ENCODE data around the gene SPRN.
"Not testable (repeated sequence)": the region's sequence is repeated elsewhere in the genome, so short reads cannot be mapped to it uniquely, and the experiment has no call there.

SPRN gene

GRCh38 chr10:133445751-133446708 lies 21.6 kb upstream of the SPRN start:
- no peak overlapping the region for H3K4me3 ChIP-seq (ENCODE audit: low read length)
- WGBS (ENCODE audit: insufficient coverage, insufficient read length): no CpG with 5 or more reads among the region's 80 CpGs
- no peaks in the 10 kb centered on the region; the same call in 1 of the 2 replicates for H3K36me3 ChIP-seq (ENCODE audit: control insufficient read depth, insufficient read depth, low read length)
- H3K4me1 ChIP-seq (ENCODE audit: control insufficient read depth, insufficient read depth, low read length): no peaks in the 10 kb centered on the region; the same call in 1 of the 2 replicates
- no peak overlapping the region for H3K27ac ChIP-seq (ENCODE audit: low read length)
- DNase-seq (ENCODE audit: low read depth, low spot score): no peak
- H3K9me3 ChIP-seq (ENCODE audit: control insufficient read depth, insufficient read depth, low read length): peaks cover 22% of the 10 kb centered on the region
- H3K27me3 ChIP-seq (ENCODE audit: control insufficient read depth, insufficient read depth, low read length): no peaks in the 10 kb centered on the region

GRCh38 chr10:133445268-133445732 lies 20.9 kb upstream of the SPRN start:
- Histone ChIP-seq H3K4me3 (ENCODE audit: low read length) (no peak overlapping the region), H3K4me1 (ENCODE audit: control insufficient read depth, insufficient read depth, low read length) (no peaks in the 10 kb centered on the region; the same call in 1 of the 2 replicates), H3K9me3 (ENCODE audit: control insufficient read depth, insufficient read depth, low read length) (peaks cover 28% of the 10 kb centered on the region), H3K36me3 (ENCODE audit: control insufficient read depth, insufficient read depth, low read length) (no peaks in the 10 kb centered on the region; the same call in 1 of the 2 replicates), H3K27me3 (ENCODE audit: control insufficient read depth, insufficient read depth, low read length) (no peaks in the 10 kb centered on the region), H3K27ac (ENCODE audit: low read length) (no peak overlapping the region)
- WGBS (ENCODE audit: insufficient coverage, insufficient read length): no CpG with 5 or more reads among the region's 22 CpGs
- DNase-seq (ENCODE audit: low read depth, low spot score): no peak

DNA sequence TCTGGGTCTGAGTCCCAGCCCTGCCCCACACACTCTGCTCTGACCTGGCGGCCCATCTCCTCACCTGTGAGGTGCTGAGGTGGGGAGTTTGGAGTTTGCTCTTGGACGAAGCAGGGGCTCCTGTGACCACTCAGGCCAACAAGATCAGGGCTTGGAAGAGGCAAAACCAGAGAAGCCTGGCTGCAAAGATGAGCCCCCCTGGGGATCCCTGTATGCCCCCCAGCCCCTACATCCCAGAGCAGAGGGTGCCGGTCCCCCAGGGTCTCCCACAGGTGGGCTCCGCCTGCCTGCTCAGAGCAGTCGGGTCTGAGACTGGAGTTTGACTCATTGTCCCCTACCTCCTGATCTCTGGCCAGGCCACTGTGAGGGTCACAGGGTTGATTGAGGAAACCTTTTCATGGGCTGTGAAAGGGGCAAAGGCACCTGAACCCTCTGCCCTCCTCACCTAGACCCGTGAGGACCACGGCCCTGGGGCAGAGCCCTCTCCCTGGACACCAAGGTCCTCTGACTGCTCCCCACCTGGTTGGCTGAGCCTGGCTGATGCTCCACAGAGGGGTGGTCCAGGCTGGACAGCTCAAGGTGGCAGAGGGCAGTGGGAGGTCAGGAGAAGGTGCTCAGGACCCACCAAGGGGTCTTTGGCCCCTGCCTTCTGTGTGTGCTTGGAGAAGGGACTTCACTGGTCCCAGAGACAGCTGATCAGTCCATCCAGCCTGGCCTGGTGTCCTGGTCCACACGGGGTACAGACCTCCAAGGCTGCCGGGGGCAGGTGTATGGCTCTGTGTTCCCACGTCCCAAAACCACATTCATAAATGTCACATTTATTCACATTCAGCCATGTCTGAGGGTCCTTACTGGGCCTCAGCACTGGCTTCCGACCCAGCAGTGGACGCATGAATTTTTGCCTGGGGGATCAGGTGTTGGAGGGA lies 20.2 kb upstream of the SPRN start:
- no peak for DNase-seq (ENCODE audit: low read depth, low spot score)
- Histone ChIP-seq H3K4me3 (ENCODE audit: low read length) (no peak overlapping the region), H3K27ac (ENCODE audit: low read length) (no peak overlapping the region), H3K4me1 (ENCODE audit: control insufficient read depth, insufficient read depth, low read length) (no peaks in the 10 kb centered on the region; the same call in 1 of the 2 replicates), H3K27me3 (ENCODE audit: control insufficient read depth, insufficient read depth, low read length) (no peaks in the 10 kb centered on the region), H3K36me3 (ENCODE audit: control insufficient read depth, insufficient read depth, low read length) (peaks cover 3% of the 10 kb centered on the region; the same call in 1 of the 2 replicates), H3K9me3 (ENCODE audit: control insufficient read depth, insufficient read depth, low read length) (peaks cover 34% of the 10 kb centered on the region)
- WGBS (ENCODE audit: insufficient coverage, insufficient read length): no CpG with 5 or more reads among the region's 12 CpGs

- Histone ChIP-seq H3K36me3 (ENCODE audit: control insufficient read depth, insufficient read depth, low read length) (peaks cover 3% of the 10 kb centered on the region; the same call in 1 of the 2 replicates), H3K4me3 (ENCODE audit: low read length) (no peak overlapping the region), H3K27ac (ENCODE audit: low read length) (no peak overlapping the region), H3K9me3 (ENCODE audit: control insufficient read depth, insufficient read depth, low read length) (peaks cover 39% of the 10 kb centered on the region), H3K4me1 (ENCODE audit: control insufficient read depth, insufficient read depth, low read length) (no peaks in the 10 kb centered on the region; the same call in 1 of the 2 replicates), H3K27me3 (ENCODE audit: control insufficient read depth, insufficient read depth, low read length) (no peaks in the 10 kb centered on the region)
- no peak for DNase-seq (ENCODE audit: low read depth, low spot score)
- no CpG with 5 or more reads among the region's 16 CpGs for WGBS (ENCODE audit: insufficient coverage, insufficient read length)
Observed at GRCh38 chr10:133442967-133443924, 18.8 kb upstream of the SPRN start.

DNA sequence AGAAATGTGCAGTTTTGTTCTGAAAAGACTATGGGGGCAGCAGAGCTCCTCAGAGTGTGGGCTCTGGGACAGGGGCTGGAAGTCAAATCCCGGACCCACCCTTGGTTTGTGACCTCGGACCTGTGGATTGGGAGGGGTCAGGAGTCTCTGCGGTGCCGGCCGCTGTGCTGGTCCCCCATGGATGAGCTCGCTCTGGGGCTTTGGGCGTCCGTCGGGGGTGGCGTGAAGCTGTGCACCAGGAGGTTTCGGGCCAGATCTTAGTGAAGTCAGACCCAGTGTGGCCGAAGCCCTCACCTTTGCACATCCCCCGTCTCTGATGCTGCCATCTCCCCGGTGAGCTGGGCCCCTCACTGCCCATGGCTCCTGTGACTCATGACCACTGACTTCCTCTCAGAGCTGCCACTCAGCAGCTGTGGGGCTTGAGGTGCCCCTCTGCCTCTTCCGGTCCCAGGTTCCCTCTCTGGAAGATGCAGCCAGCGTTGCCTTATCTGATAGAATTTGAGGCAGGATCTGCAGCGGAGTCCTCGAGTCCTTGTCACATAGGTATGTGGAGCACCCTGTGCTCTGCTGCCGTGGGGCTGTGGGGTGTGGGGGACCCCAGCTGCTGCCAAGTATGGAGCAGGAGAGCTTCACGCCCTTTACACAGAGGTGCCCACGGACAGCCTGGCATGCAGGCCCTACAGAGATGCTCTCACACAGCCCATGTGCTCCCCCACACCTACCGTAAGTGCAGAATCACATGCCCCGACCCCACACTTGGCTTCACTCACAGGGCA lies 18.0 kb upstream of the SPRN start:
- H3K4me3 ChIP-seq (ENCODE audit: low read length): no peak overlapping the region
- H3K27ac ChIP-seq (ENCODE audit: low read length): no peak overlapping the region
- no peaks in the 10 kb centered on the region; the same call in 1 of the 2 replicates for H3K4me1 ChIP-seq (ENCODE audit: control insufficient read depth, insufficient read depth, low read length)
- H3K27me3 ChIP-seq (ENCODE audit: control insufficient read depth, insufficient read depth, low read length): no peaks in the 10 kb centered on the region
- H3K9me3 ChIP-seq (ENCODE audit: control insufficient read depth, insufficient read depth, low read length): peaks cover 40% of the 10 kb centered on the region
- no CpG with 5 or more reads among the region's 23 CpGs for WGBS (ENCODE audit: insufficient coverage, insufficient read length)
- DNase-seq (ENCODE audit: low read depth, low spot score): no peak
- H3K36me3 ChIP-seq (ENCODE audit: control insufficient read depth, insufficient read depth, low read length): peaks cover 3% of the 10 kb centered on the region; the same call in 1 of the 2 replicates

- no CpG with 5 or more reads among the region's 12 CpGs for WGBS (ENCODE audit: insufficient coverage, insufficient read length)
- no peaks in the 10 kb centered on the region for H3K27me3 ChIP-seq (ENCODE audit: control insufficient read depth, insufficient read depth, low read length)
- no peaks in the 10 kb centered on the region; the same call in 1 of the 2 replicates for H3K4me1 ChIP-seq (ENCODE audit: control insufficient read depth, insufficient read depth, low read length)
- H3K9me3 ChIP-seq (ENCODE audit: control insufficient read depth, insufficient read depth, low read length): peaks cover 39% of the 10 kb centered on the region
- no peak for DNase-seq (ENCODE audit: low read depth, low spot score)
- no peak overlapping the region for H3K4me3 ChIP-seq (ENCODE audit: low read length)
- no peak overlapping the region for H3K27ac ChIP-seq (ENCODE audit: low read length)
- H3K36me3 ChIP-seq (ENCODE audit: control insufficient read depth, insufficient read depth, low read length): peaks cover 3% of the 10 kb centered on the region; the same call in 1 of the 2 replicates
Observed at GRCh38 chr10:133441780-133442179, 17.4 kb upstream of the SPRN start.

DNA sequence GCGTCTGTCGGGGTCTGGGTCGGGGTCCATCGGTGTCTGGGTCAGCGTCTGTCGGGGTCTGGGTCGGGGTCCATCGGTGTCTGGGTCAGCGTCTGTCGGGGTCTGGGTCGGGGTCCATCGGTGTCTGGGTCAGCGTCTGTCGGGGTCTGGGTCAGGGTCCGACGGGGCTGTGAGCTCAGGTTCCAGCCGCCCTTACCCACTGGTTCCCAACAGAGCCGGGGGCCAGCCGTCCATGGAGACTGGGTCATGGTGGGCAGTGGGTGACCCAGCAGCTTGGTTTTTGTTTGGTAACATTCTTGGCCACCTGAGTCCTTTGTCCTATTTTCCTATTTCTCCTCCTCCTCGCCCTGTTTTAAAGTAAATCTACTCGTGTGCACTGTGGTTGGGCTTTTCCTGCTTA lies 16.9 kb upstream of the SPRN start:
- H3K36me3 ChIP-seq (ENCODE audit: control insufficient read depth, insufficient read depth, low read length); H3K4me1 ChIP-seq (ENCODE audit: control insufficient read depth, insufficient read depth, low read length); H3K27me3 ChIP-seq (ENCODE audit: control insufficient read depth, insufficient read depth, low read length); DNase-seq (ENCODE audit: low read depth, low spot score); H3K4me3 ChIP-seq (ENCODE audit: low read length); H3K27ac ChIP-seq (ENCODE audit: low read length): not testable (repeated sequence)
- no CpG with 5 or more reads among the region's 21 CpGs for WGBS (ENCODE audit: insufficient coverage, insufficient read length)
- peaks cover 39% of the 10 kb centered on the region for H3K9me3 ChIP-seq (ENCODE audit: control insufficient read depth, insufficient read depth, low read length)

DNA sequence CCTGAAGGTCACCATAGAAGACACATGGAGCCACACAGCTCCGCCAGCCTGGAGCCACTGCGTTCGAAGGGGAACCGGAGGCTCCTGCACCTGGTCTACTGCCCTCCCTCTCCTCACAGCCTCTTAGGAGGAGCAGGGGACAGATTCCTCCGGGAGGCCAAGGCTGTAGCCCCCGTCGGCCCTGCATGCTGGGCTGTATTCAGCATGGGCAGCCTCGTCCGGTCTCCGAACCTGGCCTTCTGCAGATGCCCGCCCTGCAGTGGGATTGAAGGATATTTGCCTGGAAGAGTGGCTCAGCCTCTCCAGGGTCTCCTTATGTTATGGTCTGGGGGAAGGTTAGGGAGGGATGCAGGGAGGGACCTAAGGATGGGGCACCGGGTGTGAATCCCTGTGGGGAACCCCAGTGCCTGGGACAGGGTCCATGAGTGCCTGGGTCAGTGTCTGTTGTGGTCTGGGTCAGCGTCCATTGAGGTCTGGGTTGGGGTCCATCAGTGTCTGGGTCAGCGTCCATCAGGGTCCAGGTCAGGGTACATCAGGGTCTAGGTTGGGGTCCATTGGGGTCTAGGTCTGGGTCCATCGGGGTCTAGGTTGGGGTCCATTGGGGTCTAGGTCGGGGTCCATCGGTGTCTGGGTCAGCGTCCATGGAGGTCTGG lies 16.3 kb upstream of the SPRN start:
- H3K9me3 ChIP-seq (ENCODE audit: control insufficient read depth, insufficient read depth, low read length): peaks cover 39% of the 10 kb centered on the region

More for the DNA sequence above, 16.3 kb upstream of the SPRN start:
- Histone ChIP-seq H3K27me3 (ENCODE audit: control insufficient read depth, insufficient read depth, low read length) (no peaks in the 10 kb centered on the region), H3K4me1 (ENCODE audit: control insufficient read depth, insufficient read depth, low read length) (no peaks in the 10 kb centered on the region), H3K27ac (ENCODE audit: low read length) (no peak overlapping the region), H3K4me3 (ENCODE audit: low read length) (no peak overlapping the region), H3K36me3 (ENCODE audit: control insufficient read depth, insufficient read depth, low read length) (peaks cover 3% of the 10 kb centered on the region; the same call in 1 of the 2 replicates)
- no CpG with 5 or more reads among the region's 18 CpGs for WGBS (ENCODE audit: insufficient coverage, insufficient read length)
- DNase-seq (ENCODE audit: low read depth, low spot score): no peak
